Measurements from ENCODE around the gene MORC2. TPM values are rescaled to one million over a fixed set of nuclear protein-coding genes. Genes with fewer than 3 reads are reported as not detected.

The MORC2 gene
- polyA plus RNA-seq, 1 donor from 2014 or later = 15.1 TPM

DNA sequence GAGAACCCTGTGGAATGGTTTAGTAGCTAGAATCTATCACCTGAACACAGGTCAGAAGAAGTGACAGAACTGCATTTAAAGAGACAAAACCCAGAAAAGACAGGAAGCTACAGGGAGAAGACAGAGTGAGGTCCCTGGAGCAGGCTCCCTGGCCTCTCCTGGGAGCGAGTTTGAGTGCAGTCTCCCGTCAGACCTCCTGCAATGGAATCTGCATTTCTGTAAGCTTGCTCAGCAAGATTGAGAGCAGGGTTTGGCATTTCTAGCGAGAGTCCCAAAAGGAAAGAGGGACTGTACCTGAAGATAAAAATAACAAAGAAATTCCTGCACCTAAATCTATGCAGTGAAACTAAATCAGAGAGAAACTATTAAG is 74.2 kb downstream of the MORC2 start (continued):
- TF ChIP-seq RAD21 (conservative IDR thresholded peaks at IDR 0.05) (no peak), EZH2 (IDR thresholded peaks at IDR 0.05; ENCODE audit: borderline replicate concordance, insufficient read depth, low read length, poor library complexity, severe bottlenecking) (no peak)

DNA sequence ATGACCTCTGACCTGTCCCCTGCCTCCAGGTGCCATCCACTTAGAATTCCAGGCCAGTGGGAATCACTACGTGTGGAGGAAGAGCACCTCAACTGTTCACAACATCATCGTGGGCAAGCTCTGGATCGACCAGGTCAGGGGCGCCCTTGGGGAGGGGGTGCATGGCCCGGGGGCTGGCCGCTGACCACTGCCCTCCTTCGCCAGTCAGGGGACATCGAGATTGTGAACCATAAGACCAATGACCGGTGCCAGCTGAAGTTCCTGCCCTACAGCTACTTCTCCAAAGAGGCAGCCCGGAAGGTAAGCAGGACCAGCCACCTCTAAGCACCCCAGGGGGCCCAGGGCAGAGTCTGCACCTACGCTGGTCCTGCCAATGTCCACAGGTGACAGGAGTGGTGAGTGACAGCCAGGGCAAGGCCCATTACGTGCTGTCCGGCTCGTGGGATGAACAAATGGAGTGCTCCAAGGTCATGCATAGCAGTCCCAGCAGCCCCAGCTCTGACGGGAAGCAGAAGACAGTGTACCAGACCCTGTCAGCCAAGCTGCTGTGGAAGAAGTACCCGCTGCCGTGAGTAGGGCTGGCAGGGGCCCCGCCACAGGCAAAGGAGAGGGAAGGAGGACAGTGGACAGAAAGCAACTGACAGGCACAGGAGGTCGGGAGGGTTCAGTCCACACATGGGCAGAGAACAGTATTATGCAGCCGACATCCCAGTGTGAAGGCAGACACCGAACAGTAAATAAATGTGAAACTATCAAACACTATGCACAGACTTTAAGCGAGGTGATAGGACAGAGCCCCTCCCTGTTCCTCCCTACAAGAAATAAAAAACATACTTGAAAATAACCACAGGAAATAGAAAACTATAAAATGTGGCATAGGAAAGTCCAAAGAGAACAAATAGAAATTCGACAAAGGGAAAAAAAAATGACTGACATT is 74.9 kb downstream of the MORC2 start:
- no peaks in the 10 kb centered on the region for H3K36me3 ChIP-seq (ENCODE audit: insufficient read depth, low read length)
- H3K9me2 ChIP-seq (ENCODE audit: insufficient read depth, low read length) = no peaks in the 10 kb centered on the region
- no peaks in the 10 kb centered on the region for H3F3A ChIP-seq (ENCODE audit: insufficient read depth, low read length, poor library complexity, severe bottlenecking)
- H3K9me3 ChIP-seq (ENCODE audit: low read length) = no peaks in the 10 kb centered on the region
- no peak overlapping the region for H3K27ac ChIP-seq (ENCODE audit: low read length)
- H4K20me1 ChIP-seq (ENCODE audit: insufficient read depth) = no peaks in the 10 kb centered on the region
- H3K9ac ChIP-seq (ENCODE audit: low read length) = no peak overlapping the region
- no peaks in the 10 kb centered on the region for H3K79me2 ChIP-seq (replicated peaks; ENCODE audit: insufficient read depth, low read length)
- no peak overlapping the region for H3K4me2 ChIP-seq (ENCODE audit: low read length)
- no peak for TF ChIP-seq SMC3 (conservative IDR thresholded peaks at IDR 0.05; ENCODE audit: poor library complexity)
- TF ChIP-seq RAD21 (conservative IDR thresholded peaks at IDR 0.05) = no peak
- TF ChIP-seq MXI1 (conservative IDR thresholded peaks at IDR 0.05; ENCODE audit: poor library complexity, severe bottlenecking) = no peak
- TF ChIP-seq POLR2AphosphoS5 (IDR thresholded peaks at IDR 0.05) = no peak
- TF ChIP-seq TAF1 (IDR thresholded peaks at IDR 0.05; ENCODE audit: low read depth) = no peak
- no peak for TF ChIP-seq EP300 (conservative IDR thresholded peaks at IDR 0.05; ENCODE audit: poor library complexity, severe bottlenecking)
- TF ChIP-seq EZH2 (IDR thresholded peaks at IDR 0.05; ENCODE audit: borderline replicate concordance, insufficient read depth, low read length, poor library complexity, severe bottlenecking) = no peak
- TF ChIP-seq, protein P1, sequence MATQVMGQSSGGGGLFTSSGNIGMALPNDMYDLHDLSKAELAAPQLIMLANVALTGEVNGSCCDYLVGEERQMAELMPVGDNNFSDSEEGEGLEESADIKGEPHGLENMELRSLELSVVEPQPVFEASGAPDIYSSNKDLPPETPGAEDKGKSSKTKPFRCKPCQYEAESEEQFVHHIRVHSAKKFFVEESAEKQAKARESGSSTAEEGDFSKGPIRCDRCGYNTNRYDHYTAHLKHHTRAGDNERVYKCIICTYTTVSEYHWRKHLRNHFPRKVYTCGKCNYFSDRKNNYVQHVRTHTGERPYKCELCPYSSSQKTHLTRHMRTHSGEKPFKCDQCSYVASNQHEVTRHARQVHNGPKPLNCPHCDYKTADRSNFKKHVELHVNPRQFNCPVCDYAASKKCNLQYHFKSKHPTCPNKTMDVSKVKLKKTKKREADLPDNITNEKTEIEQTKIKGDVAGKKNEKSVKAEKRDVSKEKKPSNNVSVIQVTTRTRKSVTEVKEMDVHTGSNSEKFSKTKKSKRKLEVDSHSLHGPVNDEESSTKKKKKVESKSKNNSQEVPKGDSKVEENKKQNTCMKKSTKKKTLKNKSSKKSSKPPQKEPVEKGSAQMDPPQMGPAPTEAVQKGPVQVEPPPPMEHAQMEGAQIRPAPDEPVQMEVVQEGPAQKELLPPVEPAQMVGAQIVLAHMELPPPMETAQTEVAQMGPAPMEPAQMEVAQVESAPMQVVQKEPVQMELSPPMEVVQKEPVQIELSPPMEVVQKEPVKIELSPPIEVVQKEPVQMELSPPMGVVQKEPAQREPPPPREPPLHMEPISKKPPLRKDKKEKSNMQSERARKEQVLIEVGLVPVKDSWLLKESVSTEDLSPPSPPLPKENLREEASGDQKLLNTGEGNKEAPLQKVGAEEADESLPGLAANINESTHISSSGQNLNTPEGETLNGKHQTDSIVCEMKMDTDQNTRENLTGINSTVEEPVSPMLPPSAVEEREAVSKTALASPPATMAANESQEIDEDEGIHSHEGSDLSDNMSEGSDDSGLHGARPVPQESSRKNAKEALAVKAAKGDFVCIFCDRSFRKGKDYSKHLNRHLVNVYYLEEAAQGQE (IDR thresholded peaks at IDR 0.05; ENCODE audit: borderline replicate concordance) = no peak
- H2AFZ ChIP-seq (ENCODE audit: low read depth, low read length) = no peak overlapping the region
- H3K27me3 ChIP-seq (ENCODE audit: insufficient read depth, low read depth, low read length) = no peaks in the 10 kb centered on the region
- no peak overlapping the region for H3K4me3 ChIP-seq (ENCODE audit: low read length)

DNA sequence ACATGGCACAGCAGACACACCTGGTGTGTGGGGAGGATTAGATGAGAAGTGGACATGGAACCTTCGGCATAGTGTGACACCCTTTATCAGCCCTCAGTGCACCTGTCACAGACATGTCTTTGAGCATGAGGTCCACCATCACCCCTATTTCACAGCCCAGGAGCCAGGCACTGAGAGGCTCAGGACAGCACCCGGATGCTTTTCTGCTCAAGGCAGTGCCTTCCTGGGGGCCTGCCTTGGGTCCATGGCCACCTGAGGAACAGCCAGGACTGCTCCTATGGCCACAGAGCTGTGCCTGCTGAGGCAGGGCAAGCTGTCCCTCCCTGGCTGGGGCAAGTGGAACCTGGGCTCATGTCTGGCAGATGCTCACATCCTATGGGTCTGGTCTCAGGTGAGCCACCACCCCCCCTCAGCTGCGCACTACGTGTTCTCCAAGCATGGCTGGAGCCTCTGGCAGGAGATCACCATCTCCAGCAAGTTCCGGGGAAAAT is 75.8 kb downstream of the MORC2 start:
- H3K4me3 ChIP-seq (ENCODE audit: low read length) = no peak overlapping the region
- H2AFZ ChIP-seq (ENCODE audit: low read depth, low read length) = no peak overlapping the region
- H3K9ac ChIP-seq (ENCODE audit: low read length) = no peak overlapping the region
- H3K27ac ChIP-seq (ENCODE audit: low read length) = no peak overlapping the region
- no peaks in the 10 kb centered on the region for H3F3A ChIP-seq (ENCODE audit: insufficient read depth, low read length, poor library complexity, severe bottlenecking)
- H3K4me2 ChIP-seq (ENCODE audit: low read length) = no peak overlapping the region
- H3K9me2 ChIP-seq (ENCODE audit: insufficient read depth, low read length) = no peaks in the 10 kb centered on the region
- TF ChIP-seq RAD21 (conservative IDR thresholded peaks at IDR 0.05) = no peak
- H3K79me2 ChIP-seq (replicated peaks; ENCODE audit: insufficient read depth, low read length) = no peaks in the 10 kb centered on the region
- no peaks in the 10 kb centered on the region for H3K9me3 ChIP-seq (ENCODE audit: low read length)
- no peaks in the 10 kb centered on the region for H3K27me3 ChIP-seq (ENCODE audit: insufficient read depth, low read depth, low read length)
- no peaks in the 10 kb centered on the region for H4K20me1 ChIP-seq (ENCODE audit: insufficient read depth)
- H3K36me3 ChIP-seq (ENCODE audit: insufficient read depth, low read length) = peaks cover 1% of the 10 kb centered on the region

Data from neural cell (in vitro differentiated cells).